Neural cell (in vitro differentiated cells): Measurements from ENCODE around the gene HIGD1C.

ENCODE experiments used
- CTCF ChIP-seq: fragments of 450-650 bp; IDR thresholded peaks from 2 replicates; pipeline ENCODE4 v1.5.1; 2014; ENCODE audit warnings: antibody characterized with exemption, mild to moderate bottlenecking, moderate library complexity; ENCODE audit not compliant: poor library complexity, severe bottlenecking
- EP300 ChIP-seq: fragments of 450-650 bp; conservative IDR thresholded peaks from 2 replicates; pipeline ENCODE4 v1.6.1; 2014; ENCODE audit warnings: antibody characterized with exemption, mild to moderate bottlenecking, moderate library complexity; ENCODE audit not compliant: poor library complexity, severe bottlenecking
- EZH2 ChIP-seq: fragments of 200-600, 300-800 bp; shearing (Covaris generic), sonication (generic); IDR thresholded peaks from 2 replicates; pipeline ENCODE4 v1.6.1; 2014; ENCODE audit warnings: antibody characterized with exemption, low read length, borderline replicate concordance, mild to moderate bottlenecking; ENCODE audit not compliant: insufficient read depth, poor library complexity, severe bottlenecking
- MXI1 ChIP-seq: fragments of 450-650 bp; conservative IDR thresholded peaks from 2 replicates; pipeline ENCODE4 v1.6.1; 2014; ENCODE audit warnings: antibody characterized with exemption, mild to moderate bottlenecking; ENCODE audit not compliant: poor library complexity, severe bottlenecking
- POLR2AphosphoS5 ChIP-seq: IDR thresholded peaks from 2 replicates; pipeline ENCODE4 v1.6.1; 2012
- RAD21 ChIP-seq: fragments of 450-650 bp; conservative IDR thresholded peaks from 2 replicates; pipeline ENCODE4 v1.6.1; 2014; ENCODE audit warnings: antibody characterized with exemption, mild to moderate bottlenecking, moderate library complexity
- REST ChIP-seq: IDR thresholded peaks from 2 replicates; pipeline ENCODE4 v1.6.1; 2012; ENCODE audit warnings: borderline replicate concordance
- SMC3 ChIP-seq: fragments of 450-650 bp; conservative IDR thresholded peaks from 2 replicates; pipeline ENCODE4 v1.6.1; 2014; ENCODE audit warnings: antibody characterized with exemption, mild to moderate bottlenecking, moderate library complexity; ENCODE audit not compliant: poor library complexity
- TAF1 ChIP-seq: IDR thresholded peaks from 2 replicates; pipeline ENCODE4 v1.6.1; 2012; ENCODE audit warnings: low read depth

- no peak for TF ChIP-seq CTCF
- TF ChIP-seq SMC3 = no peak
- no peak for TF ChIP-seq POLR2AphosphoS5
- no peak for TF ChIP-seq REST
- TF ChIP-seq MXI1 = no peak
- TF ChIP-seq EZH2 = no peak
- no peak for TF ChIP-seq RAD21
- no peak for TF ChIP-seq EP300
- no peak for TF ChIP-seq TAF1
Observed at GRCh38 chr12:50988051-50988450, 35.7 kb downstream of the HIGD1C start.
